GM21737 (cell line): ENCODE results near the gene CD300C.
"Not testable (repeated sequence)": the region's sequence is repeated elsewhere in the genome, so short reads cannot be mapped to it uniquely, and the experiment has no call there.

Experiments
- ATAC-seq: cut with Tn5 transposase; IDR thresholded peaks from one replicate; pipeline ENCODE4 v1.9.1; 2021; ENCODE audit warnings: mild to moderate bottlenecking, moderate library complexity; ENCODE audit not compliant: unreplicated experiment

Gene CD300C

GRCh38 chr17:74563358-74563757, 17.4 kb upstream of the CD300C start:
- no peak for ATAC-seq

GRCh38 chr17:74561586-74561985, 15.7 kb upstream of the CD300C start:
- no peak for ATAC-seq

DNA sequence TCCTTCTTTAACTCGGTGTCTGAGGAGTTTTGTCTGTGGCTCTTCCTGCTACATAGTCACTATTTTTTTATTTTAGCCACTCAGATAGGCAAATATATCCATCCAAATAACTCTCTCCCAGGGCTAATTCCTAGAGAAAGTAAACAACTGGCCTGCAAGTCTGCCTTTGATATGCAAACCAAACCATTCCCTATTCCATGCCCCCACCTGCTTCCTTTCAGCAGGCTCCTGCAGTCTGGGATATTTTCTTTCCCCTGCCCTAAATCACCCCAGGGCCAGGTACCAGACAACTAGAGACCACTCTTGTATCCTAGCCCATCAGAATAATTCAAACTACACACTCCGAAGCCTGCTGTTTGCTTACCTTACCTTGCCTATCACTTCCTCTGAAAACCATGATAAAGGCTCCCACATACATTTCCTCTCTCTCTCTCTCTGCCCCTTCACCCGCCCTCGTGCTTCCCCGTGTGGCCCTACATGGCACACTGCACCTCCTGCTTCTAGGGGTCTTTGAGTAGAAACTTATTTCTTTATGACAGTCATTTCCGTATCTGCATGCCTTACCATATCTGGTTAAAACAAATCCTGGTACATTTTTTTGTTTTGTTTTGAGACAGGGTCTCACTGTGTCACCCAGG, 13.1 kb upstream of the CD300C start:
- no peak for ATAC-seq

DNA sequence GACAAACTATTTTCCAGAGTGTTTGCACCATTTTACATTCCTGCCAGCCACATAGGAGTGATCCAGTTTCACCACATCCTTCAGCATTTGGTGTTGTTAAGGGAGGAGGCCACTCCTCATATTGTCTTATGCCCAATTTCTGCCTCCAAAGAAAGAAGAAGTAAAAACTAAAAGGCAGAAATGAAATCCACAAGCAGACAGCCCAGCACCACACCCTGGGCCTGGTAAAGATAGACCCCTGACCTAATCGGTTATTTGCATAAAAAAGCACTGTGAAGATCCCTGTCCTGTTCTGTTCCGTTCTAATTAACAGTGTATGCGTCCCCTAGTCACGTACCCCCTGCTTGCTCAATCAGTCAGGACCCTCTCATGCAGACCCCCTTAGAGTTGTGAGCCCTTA, 12.5 kb upstream of the CD300C start:
- not testable (repeated sequence) for ATAC-seq

DNA sequence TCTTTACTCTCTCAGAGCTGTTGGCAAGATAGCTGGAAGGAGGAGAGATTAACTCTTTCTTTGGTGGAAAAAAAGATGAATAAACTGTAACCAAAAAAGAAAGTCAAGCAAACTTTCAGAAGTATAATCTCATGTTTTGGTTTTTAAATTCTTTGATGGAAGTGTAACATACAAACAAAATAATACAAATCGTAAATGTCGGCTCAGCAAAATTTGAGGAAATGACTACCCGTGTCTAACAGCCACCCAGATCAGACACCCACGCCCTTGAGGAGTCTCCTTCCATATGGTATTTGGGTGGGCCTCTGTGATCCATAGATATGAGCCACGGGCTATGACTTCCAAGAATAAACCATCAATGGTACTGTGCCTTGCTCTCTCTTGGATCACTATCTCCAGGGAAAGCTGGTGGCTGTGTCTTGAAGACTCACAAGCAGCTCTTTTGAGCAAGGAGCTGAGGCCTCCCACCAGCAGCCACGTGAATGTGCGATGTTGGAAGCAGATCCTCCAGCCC, 9.6 kb upstream of the CD300C start:
- ATAC-seq: no peak

- no peak for ATAC-seq
These were observed 9.0 kb upstream of the CD300C start for GRCh38 chr17:74554909-74555308.

GRCh38 chr17:74552037-74552436, 6.1 kb upstream of the CD300C start:
- ATAC-seq: no peak

DNA sequence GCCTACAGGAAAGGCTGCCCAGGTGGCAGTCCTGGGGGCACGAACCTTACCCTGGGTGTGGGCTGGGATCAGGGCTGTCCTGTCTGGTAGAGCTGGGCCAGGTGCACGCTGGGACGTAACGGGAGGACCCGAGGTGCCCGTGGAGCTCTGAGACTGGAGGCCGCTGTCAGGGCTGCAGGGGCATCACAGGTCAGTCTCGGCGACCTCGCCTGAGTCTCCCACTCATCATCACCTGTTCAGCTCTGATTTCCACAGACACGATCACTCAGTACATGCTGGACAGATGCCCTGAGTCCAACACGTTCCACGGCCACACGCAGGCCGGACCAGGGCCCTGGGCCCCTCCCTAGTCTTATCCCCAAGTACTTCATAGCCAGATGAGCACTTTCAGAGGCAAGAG, 4.7 kb upstream of the CD300C start:
- ATAC-seq: no peak

DNA sequence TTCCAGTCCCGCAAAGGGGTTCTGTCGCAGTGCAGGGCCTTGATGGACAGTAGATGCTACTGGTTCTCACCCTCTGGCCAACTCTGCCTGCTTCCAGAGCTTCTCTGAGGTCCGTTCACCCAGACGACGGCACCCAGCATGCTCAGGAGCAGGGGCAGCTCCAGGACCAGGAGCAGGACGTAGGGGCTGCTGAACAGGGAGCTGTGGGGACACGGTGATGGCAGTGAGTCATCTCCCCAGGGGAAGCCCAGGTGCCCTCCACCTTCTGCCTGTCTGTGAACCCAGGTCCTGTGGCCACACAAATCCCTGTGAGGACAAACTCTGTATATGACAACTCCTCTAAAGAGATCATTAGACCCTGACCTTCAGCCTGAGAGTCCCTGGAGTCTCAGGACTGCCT, 3.4 kb upstream of the CD300C start:
- ATAC-seq: no peak

- ATAC-seq: no peak
These were observed 1.8 kb upstream of the CD300C start for GRCh38 chr17:74547736-74548135.

DNA sequence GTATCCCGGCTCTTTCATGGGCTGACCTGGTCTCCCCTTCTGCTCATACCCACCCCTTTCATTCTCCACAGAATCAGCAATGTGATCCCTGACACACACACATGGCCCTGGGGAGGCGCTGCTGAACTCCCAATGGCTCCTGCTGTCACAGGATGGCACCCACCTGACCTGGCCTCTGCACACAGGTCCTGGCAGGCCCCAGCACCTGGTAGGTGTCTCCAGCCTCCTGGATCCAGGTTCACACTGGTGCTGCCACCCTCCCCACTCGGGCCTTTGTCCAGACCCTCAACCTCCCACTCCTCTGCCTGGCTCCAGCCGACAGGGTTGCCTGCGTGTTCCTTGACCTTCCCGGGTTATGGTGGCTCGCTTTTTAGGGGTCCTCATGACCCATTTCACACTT, 1.3 kb upstream of the CD300C start:
- ATAC-seq: no peak

DNA sequence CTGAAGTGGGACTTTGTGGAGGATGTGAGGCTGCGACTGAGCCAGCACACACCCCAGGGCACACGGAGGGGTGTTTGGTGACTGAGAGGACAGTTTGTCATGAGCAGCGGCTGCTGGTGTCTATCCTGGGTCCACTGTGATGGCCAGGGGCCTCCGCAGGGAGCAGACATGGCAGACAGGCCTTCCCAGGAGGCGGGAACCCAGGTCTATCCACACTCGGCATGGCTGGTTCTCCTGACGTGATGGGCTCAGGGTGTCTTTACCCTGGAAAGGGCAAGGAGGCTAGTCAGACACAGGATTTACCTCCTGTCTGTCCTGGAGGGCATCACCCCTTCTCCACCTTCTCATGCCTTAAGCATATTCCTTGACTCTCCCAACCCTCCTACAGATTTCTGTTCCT, 671 bp upstream of the CD300C start:
- ATAC-seq: no peak

DNA sequence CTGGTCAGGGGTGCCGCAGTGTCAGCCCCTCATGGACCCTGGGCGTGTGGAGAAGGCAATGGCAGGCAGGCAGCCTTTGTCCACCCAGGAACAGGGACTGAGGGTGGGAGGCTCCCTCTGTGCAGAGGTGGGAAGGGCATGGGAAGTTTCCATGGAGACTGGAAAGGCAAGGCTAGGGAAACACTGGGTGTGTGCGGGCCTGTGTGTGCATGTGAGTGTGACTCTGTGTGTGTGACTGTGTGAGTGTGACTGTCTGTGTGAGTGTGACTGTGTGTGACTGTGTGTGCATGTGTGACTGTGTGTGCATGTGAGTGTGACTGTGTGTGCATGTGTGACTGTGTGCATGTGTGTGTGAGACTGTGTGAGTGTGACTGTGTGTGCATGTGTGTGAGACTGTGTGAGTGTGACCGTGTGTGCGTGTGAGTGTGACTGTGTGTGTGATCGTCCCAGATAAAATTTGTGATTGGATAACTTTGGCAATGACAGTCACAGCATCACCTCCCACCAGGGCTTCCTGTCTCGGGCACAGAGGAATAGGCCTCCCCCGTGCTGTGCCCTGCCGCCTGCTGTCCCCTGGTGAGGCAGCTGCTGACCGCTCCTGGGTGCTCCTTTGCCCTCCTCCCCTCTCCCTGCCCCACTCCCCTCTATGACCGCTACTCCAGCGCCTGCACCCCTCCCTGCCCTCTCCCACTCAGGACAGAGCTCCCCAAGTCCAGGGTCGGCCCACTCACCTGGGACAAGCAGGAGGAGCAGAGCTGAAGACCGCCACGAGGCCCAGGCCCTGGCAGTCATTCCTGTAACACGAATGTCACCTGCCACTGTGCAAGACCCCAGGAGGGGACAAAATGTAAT, 698 bp downstream of the CD300C start:
- no peak for ATAC-seq

DNA sequence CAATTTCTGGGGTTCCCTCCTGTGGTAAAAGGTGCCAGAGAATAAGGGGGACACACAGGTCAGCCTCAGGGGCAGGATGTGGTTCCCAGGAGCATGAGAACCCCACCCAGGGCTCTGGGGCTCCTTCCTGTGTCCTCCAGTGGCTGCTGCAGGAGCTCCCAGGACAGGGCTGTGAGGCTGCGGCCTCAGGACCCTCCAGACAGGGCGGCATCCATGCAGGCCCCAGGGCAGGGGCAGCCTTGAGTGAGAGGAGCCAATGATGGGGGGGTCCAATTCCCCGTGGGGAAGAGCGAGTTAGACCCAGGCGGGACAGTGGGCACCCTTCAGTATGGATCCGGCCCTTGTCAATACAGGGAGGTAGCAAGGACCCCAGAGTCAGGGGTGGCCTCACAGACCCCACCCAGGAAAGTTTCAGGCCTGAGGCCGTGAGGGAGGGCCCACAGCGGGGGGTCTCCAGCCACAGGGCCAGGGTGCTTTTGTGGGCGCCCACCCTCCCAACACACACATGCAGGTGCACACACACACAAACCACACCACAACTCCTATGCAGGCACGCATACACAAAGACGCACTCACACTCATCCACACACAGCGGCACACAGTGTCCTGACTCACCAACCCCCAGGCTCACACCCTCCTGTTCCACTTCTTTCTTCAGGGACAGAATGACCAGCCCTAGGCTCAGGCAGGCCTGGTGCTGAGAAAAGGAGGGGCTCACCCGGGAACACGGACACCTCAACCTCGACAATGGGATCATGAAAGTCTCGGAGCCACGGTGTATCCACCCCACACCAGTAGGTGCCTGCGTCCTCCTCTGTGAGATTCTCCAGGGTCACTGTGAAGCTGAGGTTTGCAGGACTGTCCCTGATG, 1.8 kb downstream of the CD300C start:
- no peak for ATAC-seq

DNA sequence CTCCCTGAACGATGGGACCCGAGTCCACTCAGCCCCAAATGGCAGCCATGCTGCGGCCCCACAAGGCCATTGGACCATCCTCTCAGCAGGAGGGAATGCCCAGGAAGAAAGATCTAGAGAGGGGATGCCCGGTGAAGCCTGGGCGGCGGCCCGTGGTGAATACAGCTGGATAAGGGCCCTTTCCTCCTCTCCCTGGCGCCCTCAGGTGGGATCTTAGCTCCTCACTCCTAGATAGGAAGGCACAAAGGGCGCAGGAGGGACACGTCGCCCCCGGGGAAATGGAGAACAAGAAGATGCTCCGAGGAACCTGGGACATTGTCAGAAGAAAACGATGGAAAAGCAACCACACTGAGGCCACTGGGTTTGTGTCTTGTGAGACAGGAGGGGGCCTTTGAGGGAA, 2.5 kb downstream of the CD300C start:
- no peak for ATAC-seq

- no peak for ATAC-seq
These were observed 3.1 kb downstream of the CD300C start for GRCh38 chr17:74542727-74543383.

DNA sequence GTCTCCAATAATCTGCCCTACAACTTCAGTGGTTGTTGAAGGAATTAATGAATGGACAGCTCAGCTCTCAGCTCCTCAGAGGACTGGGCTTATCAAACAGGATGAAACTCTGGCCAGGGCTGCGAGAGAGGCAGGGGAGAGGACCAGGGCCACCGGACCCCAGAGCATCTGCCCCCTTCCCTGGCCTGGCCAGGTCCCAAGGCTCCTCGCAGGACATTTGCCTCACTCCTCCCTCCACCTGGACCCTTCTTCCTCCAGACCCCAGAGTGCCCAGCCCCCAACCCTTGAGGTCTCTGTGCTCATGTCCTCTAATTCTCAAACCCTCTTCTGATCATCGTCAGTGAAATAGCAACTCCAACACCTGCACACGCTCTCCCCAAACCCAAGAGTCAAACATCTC, 3.7 kb downstream of the CD300C start:
- ATAC-seq: no peak

GRCh38 chr17:74541176-74542111, 4.5 kb downstream of the CD300C start:
- no peak for ATAC-seq

DNA sequence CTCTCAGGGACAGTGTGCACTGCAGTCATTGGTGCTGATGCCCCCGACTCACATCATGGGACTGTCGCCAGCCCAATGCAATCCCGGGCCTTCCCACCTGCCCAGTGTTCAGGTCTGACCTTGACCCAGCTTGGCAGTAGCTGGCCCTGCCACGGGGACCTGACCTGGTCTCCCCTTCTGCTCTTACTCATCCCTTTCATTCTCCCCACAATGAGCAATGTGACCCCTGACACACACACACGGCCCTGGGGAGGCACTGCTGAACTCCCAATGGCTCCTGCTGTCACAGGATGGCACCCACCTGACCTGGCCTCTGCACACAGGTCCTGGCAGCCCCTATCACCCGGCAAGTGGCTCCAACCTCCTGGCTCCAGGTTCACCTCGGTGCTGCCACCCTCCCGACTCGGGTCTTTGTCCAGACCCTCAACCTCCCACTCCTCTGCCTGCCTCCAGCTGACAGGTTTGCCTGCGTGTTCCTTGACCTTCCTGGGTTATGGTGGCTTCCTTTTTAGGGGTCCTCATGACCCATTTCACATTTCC, 6.6 kb downstream of the CD300C start:
- no peak for ATAC-seq
